NCI-H146 treated with DMSO at 0.1 percent for 48 hours (cell line): ENCODE measurements around the gene TMEM181.
"Not testable (repeated sequence)": the region's sequence is repeated elsewhere in the genome, so short reads cannot be mapped to it uniquely, and the experiment has no call there.

Source experiments
- DNase-seq: peaks from one replicate; lab custom pipeline; 2025; ENCODE audit not compliant: unreplicated experiment; lab: John Stamatoyannopoulos, UW

Gene TMEM181

GRCh38 chr6:158635427-158636073, 75.7 kb downstream of the TMEM181 start:
- DNase-seq, result no peak

GRCh38 chr6:158636778-158637177, 76.9 kb downstream of the TMEM181 start:
- DNase-seq, result no peak

- DNase-seq, result no peak
Measured at GRCh38 chr6:158638324-158638854, 78.5 kb downstream of the TMEM181 start.

GRCh38 chr6:158639056-158639455, 79.2 kb downstream of the TMEM181 start:
- DNase-seq, result no peak

GRCh38 chr6:158640519-158640918, 80.6 kb downstream of the TMEM181 start:
- no peak for DNase-seq

GRCh38 chr6:158642097-158642601, 82.3 kb downstream of the TMEM181 start:
- DNase-seq, result no peak

GRCh38 chr6:158643836-158644230, 83.9 kb downstream of the TMEM181 start:
- DNase-seq, result peak; percentile 45

GRCh38 chr6:158644231-158645063, 84.6 kb downstream of the TMEM181 start, which contains the start of gene DYNLT1:
TSS of gene DYNLT1 (minus strand) at chr6:158644743. CDS start at chr6:158644708, 35 bp downstream.
- DNase-seq, result peak; percentile 98

GRCh38 chr6:158645064-158646022, 85.5 kb downstream of the TMEM181 start:
- no peak for DNase-seq

GRCh38 chr6:158646023-158646910, 86.4 kb downstream of the TMEM181 start:
- DNase-seq, result no peak

GRCh38 chr6:158647501-158647900, 87.6 kb downstream of the TMEM181 start:
- DNase-seq, result no peak

- DNase-seq, result no peak
Measured at GRCh38 chr6:158648682-158649131, 88.8 kb downstream of the TMEM181 start.

GRCh38 chr6:158649289-158650143, 89.6 kb downstream of the TMEM181 start, which contains the start of gene SYTL3:
TSS of gene SYTL3 (plus strand) at chr6:158650054. CDS start at chr6:158663269, 13,215 bp downstream.
- DNase-seq, result no peak

- DNase-seq, result not testable (repeated sequence)
Measured at GRCh38 chr6:158651981-158652737, 92.3 kb downstream of the TMEM181 start.

- DNase-seq, result no peak
Measured at GRCh38 chr6:158653577-158654354, 93.9 kb downstream of the TMEM181 start.

GRCh38 chr6:158654498-158654897, 94.6 kb downstream of the TMEM181 start:
- DNase-seq, result no peak

GRCh38 chr6:158654960-158655489, 95.1 kb downstream of the TMEM181 start:
- DNase-seq, result no peak
